Choroid plexus epithelial cell (primary cell): ENCODE data around the gene PTPN14.

Source experiments
- DNase-seq: peaks from one replicate; pipeline ENCODE4 v3.0.0-alpha.2; 2010; ENCODE audit warnings: low read depth
- H3K4me3 ChIP-seq: 2 replicates; pipeline ENCODE4 v1.5.1; 2011; ENCODE audit warnings: low read depth, mild to moderate bottlenecking, control low read depth, low read length, moderate library complexity
- TF ChIP-seq, protein P1 (sequence below): conservative IDR thresholded peaks from 2 replicates; pipeline ENCODE4 v1.5.1; 2011; ENCODE audit warnings: low read depth, mild to moderate bottlenecking, control low read depth, inconsistent platforms, low read length, moderate library complexity

Gene PTPN14

DNA sequence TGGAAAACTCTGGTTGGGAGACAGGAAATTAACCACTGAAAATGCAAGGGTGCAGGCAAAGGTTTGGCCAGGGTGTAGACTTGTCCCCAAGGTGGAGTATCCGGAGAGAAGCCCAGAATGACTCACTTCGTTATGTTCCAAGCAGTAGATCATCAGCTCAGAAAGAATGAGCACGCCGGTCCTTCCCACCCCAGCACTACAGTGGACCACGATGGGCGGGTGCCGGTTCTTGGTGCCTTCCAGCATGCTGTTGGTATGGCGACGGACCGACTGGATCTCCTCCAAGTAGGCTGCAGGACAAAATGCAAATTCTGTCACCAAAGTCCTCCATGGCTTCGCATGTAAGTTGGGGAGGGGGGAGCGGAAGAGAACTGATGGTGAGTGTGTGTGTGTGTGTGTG lies 187.0 kb downstream of the PTPN14 start:
- no peak for DNase-seq
- TF ChIP-seq, protein P1, sequence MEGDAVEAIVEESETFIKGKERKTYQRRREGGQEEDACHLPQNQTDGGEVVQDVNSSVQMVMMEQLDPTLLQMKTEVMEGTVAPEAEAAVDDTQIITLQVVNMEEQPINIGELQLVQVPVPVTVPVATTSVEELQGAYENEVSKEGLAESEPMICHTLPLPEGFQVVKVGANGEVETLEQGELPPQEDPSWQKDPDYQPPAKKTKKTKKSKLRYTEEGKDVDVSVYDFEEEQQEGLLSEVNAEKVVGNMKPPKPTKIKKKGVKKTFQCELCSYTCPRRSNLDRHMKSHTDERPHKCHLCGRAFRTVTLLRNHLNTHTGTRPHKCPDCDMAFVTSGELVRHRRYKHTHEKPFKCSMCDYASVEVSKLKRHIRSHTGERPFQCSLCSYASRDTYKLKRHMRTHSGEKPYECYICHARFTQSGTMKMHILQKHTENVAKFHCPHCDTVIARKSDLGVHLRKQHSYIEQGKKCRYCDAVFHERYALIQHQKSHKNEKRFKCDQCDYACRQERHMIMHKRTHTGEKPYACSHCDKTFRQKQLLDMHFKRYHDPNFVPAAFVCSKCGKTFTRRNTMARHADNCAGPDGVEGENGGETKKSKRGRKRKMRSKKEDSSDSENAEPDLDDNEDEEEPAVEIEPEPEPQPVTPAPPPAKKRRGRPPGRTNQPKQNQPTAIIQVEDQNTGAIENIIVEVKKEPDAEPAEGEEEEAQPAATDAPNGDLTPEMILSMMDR: no peak
- H3K4me3 ChIP-seq: no peak overlapping the region

DNA sequence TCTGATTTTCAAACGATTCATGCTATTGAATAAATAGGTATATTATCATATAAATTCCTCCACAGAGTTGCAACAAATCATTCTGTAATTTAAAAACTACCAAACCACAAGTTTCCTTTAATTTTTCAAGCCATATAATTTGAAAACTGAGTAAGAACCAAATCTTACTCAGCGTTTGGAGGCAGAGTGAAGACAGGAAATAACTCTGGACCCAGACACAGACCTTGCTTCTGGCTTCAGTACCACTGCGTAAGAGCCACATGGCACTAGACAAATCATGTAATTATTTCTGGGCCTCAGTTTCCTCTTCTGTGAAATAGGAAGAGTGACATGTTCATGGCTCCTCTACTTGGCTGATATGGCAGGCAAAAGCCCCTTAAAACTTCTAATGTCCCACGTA lies 188.0 kb downstream of the PTPN14 start:
- DNase-seq: peak; percentile 26
- TF ChIP-seq, protein P1: no peak
- H3K4me3 ChIP-seq: no peak overlapping the region

DNA sequence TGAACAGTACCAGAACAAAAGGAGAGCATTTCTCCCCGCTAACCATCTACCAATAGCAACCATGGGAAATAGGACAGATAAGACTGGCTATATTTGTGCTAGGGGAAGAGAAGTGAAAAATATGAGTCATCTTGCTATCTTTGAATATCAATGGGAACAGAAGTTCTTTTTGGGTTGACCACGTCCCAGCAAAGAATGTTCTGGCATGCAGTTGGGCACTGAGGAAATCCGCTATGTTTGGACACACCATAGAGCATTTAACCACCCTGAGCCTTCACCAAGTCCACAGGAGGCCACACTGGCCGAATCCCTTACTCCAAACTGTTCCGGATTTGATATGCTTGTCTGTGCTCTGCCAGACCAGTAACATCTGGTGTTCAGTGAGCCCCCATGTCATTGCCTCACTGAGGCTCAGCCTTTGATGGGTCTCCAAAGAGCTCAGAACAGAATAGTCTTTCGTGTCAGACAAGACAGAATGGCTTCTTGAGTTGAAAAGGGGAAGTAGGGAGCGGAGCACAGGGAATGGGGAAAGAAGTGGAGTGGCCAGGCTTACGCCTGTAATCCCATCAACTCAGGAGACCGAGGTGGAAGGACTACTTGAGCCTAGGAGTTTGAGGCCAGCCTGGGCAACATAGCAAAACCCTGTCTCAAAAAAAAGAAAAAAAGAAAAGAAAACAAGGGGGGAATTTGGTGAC lies 189.1 kb downstream of the PTPN14 start:
- H3K4me3 ChIP-seq: no peak overlapping the region
- DNase-seq: peak; percentile 65
- TF ChIP-seq, protein P1: no peak

DNA sequence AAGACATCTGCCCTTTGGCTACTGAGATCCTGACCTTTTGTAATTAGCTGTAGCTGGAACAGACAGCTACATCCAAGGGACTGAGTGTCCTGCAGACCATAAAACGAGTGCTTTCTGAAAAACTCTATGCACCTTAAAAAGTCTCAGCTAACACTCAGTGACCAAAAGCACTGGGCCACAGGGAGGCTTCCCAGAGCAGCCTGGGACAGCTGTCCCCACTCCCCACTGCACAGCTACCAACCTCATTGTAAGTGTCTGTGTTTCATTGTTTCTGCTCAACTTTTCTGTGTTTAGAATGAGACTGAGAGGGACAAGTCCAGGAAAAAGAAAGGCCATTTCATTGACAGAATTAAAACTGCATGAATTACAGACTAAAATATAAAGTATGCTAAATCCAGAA lies 189.8 kb downstream of the PTPN14 start:
- TF ChIP-seq, protein P1: no peak
- DNase-seq: no peak
- no peak overlapping the region for H3K4me3 ChIP-seq

DNA sequence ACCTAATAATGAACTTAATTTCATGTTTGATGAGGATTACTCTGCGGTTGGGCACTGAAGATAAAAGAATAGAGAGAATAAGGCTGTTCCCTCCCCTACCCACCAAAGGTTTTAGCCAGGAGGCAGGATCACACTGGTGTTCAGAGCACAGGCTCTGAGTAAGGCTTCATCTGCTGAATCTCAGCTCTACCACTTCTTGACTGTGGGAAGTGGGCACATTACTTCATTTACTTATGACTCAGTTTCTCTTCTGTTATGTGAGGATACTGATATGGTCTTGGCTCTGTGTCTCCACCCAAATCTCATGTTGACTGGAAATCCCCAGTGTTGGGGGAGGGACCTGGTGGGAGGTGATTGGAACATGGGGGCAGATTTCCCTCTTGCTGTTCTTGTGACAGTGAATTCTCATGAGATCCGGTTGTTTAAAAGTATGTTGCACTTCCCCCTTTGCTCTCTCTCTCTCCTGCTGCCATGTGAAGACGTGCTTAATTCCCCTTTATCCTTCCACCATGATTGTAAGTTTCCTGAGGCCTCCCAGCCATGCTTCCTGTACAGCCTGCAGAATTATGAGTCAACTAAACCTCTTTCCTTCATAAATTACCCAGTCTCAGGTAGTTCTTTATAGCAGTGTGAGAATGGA lies 190.8 kb downstream of the PTPN14 start:
- no peak for DNase-seq
- H3K4me3 ChIP-seq: no peak overlapping the region
- TF ChIP-seq, protein P1: no peak

DNA sequence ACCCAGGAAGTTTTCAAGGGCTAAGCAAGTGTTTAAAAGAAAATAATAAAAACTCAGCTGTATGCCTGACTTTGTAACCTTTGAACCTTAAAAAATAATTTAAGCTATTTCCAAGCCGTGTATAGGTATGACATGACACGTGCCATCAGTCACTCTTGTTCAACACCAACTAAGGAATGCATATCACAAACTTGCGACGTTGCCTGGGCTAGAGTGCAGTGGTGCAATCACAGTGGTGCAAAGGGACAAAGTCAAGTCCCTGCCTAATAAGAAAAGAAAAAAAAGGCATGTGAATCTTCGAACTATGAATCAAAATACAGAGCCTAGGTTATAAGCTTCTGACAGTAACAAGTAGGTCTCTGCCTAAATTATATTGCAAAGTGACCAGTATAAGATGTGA lies 191.3 kb downstream of the PTPN14 start:
- DNase-seq: no peak
- no peak overlapping the region for H3K4me3 ChIP-seq
- TF ChIP-seq, protein P1: no peak

DNA sequence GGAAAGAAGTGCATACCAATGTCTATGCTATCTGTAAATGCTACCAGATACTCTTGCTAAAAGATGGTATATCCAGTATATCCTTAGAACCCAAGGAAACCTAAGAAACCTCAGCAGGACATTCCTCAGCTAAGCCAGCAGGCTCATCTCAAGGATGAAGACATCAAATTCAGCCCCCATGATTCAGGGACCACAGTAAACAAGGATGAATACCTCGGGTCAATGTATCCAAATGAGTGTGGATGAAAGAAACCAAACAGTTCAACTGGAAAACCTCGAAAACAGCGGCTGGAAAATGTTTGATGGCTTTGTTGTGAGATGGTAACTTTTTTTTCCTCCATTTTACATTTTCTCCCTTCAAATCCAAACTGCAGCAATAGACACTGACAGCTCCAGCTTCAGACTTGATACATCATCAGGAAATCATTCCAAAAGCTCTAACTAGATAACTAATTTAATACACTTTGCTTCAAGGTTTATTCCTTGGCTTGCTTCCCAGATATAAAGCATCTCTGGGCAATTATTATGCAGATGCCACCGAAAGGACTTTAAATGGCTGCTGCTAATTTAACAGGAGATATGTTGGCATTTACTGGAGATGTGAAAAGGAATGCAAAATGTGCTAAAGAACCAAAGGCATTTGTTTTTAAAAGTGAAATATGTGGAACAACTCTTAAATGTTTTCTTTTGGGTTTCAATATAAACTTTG lies 196.8 kb downstream of the PTPN14 start:
- no peak overlapping the region for H3K4me3 ChIP-seq
- TF ChIP-seq, protein P1: no peak
- no peak for DNase-seq
